DND-41 (cell line): ENCODE data around the gene CAMK2N1.

Experiments
- ATAC-seq: fragments of 200-7000 bp; cut with Tn5 transposase; 3 replicates; pipeline ENCODE4 v1.9.1; 2021; ENCODE audit warnings: low read depth; ENCODE audit not compliant: insufficient read depth
- DNase-seq: peaks from one replicate; pipeline ENCODE4 v3.0.0-alpha.2; 2020
- H2AFZ ChIP-seq: 2 replicates; pipeline ENCODE4 v1.6.0; 2012; ENCODE audit warnings: low read depth, low read length
- H3K27ac ChIP-seq: 2 replicates; pipeline ENCODE4 v1.5.1; 2012; ENCODE audit warnings: low read length, inconsistent platforms
- H3K27me3 ChIP-seq: fragments of 200-600 bp; sonication (generic); 2 replicates; pipeline ENCODE4 v1.6.0; 2012; ENCODE audit warnings: low read length, mild to moderate bottlenecking, inconsistent platforms; ENCODE audit not compliant: insufficient read depth, poor library complexity
- H3K36me3 ChIP-seq: 2 replicates; pipeline ENCODE4 v1.5.1; 2012; ENCODE audit warnings: low read length, inconsistent platforms; ENCODE audit not compliant: insufficient read depth
- H3K4me1 ChIP-seq: 2 replicates; pipeline ENCODE4 v1.5.1; 2012; ENCODE audit warnings: mild to moderate bottlenecking, low read length; ENCODE audit not compliant: insufficient read depth
- H3K4me2 ChIP-seq: 2 replicates; pipeline ENCODE4 v1.6.0; 2012; ENCODE audit warnings: mild to moderate bottlenecking, moderate library complexity, low read length, inconsistent platforms; ENCODE audit not compliant: insufficient read depth
- H3K4me3 ChIP-seq, 2 experiments: fragments of 200-600 bp in 1 of 2; shearing (Covaris generic) in 1 of 2; 2 replicates each; pipeline ENCODE4 v1.5.1; 2012 to 2016; ENCODE audit warnings: inconsistent platforms in 2 of 2, low read length in 2 of 2, mild to moderate bottlenecking in 2 of 2, low read depth in 1 of 2, moderate library complexity in 1 of 2
- H3K79me2 ChIP-seq: 2 replicates; pipeline ENCODE4 v1.6.0; 2012; ENCODE audit warnings: low read length, inconsistent platforms; ENCODE audit not compliant: insufficient read depth
- H3K9ac ChIP-seq: 2 replicates; pipeline ENCODE4 v1.6.0; 2012; ENCODE audit warnings: low read depth, mild to moderate bottlenecking, inconsistent platforms, low read length, moderate library complexity
- H3K9me3 ChIP-seq: 2 replicates; pipeline ENCODE4 v1.5.1; 2012; ENCODE audit warnings: low read length, moderate library complexity, mild to moderate bottlenecking, inconsistent platforms; ENCODE audit not compliant: insufficient read depth, severe bottlenecking
- H4K20me1 ChIP-seq: 2 replicates; pipeline ENCODE4 v1.6.0; 2012; ENCODE audit warnings: low read length; ENCODE audit not compliant: insufficient read depth
- CTCF ChIP-seq: IDR thresholded peaks from 2 replicates; pipeline ENCODE4 v1.5.1; 2012; ENCODE audit warnings: borderline replicate concordance, low read length, moderate library complexity, mild to moderate bottlenecking; ENCODE audit not compliant: poor library complexity, severe bottlenecking; ENCODE audit errors: extremely low read depth
- EZH2 ChIP-seq: IDR thresholded peaks from 3 replicates; pipeline ENCODE4 v1.6.1; 2012; ENCODE audit warnings: borderline replicate concordance, low read depth, mild to moderate bottlenecking, moderate library complexity, low read length, inconsistent platforms; ENCODE audit not compliant: severe bottlenecking

The CAMK2N1 gene

GRCh38 chr1:20476265-20477038 is 9.6 kb downstream of the CAMK2N1 start:
- no peaks in the 10 kb centered on the region for H3K79me2 ChIP-seq
- H3K4me2 ChIP-seq, result no peak overlapping the region
- no peaks in the 10 kb centered on the region for H3K9me3 ChIP-seq
- no peak overlapping the region for H3K4me3 ChIP-seq
- H4K20me1 ChIP-seq, result peaks cover 3% of the 10 kb centered on the region; the same call in 1 of the 2 replicates
- no peak for ATAC-seq
- no peak for TF ChIP-seq CTCF
- TF ChIP-seq EZH2, result no peak
- DNase-seq, result no peak
- H3K27ac ChIP-seq, result no peak overlapping the region
- H3K9ac ChIP-seq, result no peak overlapping the region
- no peaks in the 10 kb centered on the region for H3K4me1 ChIP-seq
- H3K36me3 ChIP-seq, result no peaks in the 10 kb centered on the region
- no peak overlapping the region for H2AFZ ChIP-seq
- peaks cover 8% of the 10 kb centered on the region for H3K27me3 ChIP-seq

- Histone ChIP-seq H3K27ac (no peak overlapping the region), H4K20me1 (peaks cover 3% of the 10 kb centered on the region; the same call in 1 of the 2 replicates), H3K4me3 (no peak overlapping the region), H3K4me2 (no peak overlapping the region), H3K4me1 (no peaks in the 10 kb centered on the region), H3K27me3 (peaks cover under 1% of the 10 kb centered on the region), H3K36me3 (no peaks in the 10 kb centered on the region), H3K9ac (no peak overlapping the region), H3K9me3 (no peaks in the 10 kb centered on the region), H2AFZ (no peak overlapping the region), H3K79me2 (no peaks in the 10 kb centered on the region)
- ATAC-seq (no peak), DNase-seq (no peak)
- TF ChIP-seq EZH2, result no peak
- TF ChIP-seq CTCF, result no peak
These were observed 11.0 kb downstream of the CAMK2N1 start for GRCh38 chr1:20474996-20475395.

DNA sequence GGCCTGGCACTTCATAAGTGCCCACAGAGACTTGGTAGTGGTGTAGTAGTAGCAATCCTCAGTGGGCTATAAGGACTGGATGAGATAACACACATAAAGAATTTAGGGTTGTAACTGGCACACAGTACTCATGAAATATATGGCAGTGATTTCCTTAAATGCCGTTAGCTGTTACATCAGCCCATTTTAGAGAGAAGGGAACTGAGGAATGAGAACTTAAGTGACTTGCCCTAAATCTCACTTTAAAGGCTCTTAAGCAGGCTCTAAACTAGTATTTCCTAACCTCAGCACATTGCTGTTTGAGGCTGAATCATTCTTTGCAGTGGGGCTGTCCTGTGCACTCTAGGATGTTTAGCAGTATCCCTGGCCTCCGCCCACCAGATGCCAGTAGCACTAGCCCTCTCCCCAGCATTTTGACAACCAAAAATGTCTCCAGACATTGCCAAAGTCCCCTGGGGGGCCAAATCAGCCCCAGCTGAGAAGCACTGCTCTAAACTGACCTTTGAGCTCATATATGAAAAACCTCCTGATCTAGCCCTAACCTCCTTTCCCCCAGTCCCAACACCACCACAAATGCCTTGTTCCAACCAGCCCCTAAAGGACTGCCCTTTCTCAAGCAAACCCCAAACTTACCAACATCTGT is 11.6 kb downstream of the CAMK2N1 start:
- Histone ChIP-seq H3K4me3 (no peak overlapping the region), H3K27ac (no peak overlapping the region), H3K27me3 (no peaks in the 10 kb centered on the region), H3K4me1 (no peaks in the 10 kb centered on the region), H3K4me2 (no peak overlapping the region), H4K20me1 (peaks cover 3% of the 10 kb centered on the region; the same call in 1 of the 2 replicates), H2AFZ (no peak overlapping the region), H3K9me3 (no peaks in the 10 kb centered on the region), H3K36me3 (no peaks in the 10 kb centered on the region), H3K79me2 (no peaks in the 10 kb centered on the region), H3K9ac (no peak overlapping the region)
- ATAC-seq (no peak), DNase-seq (no peak)
- no peak for TF ChIP-seq CTCF
- TF ChIP-seq EZH2, result no peak
